GM19239 (cell line): Measurements from ENCODE around the gene PSMG3.

Experiments used
- DNase-seq: peaks from one replicate; pipeline ENCODE4 v3.0.0; 2011; ENCODE audit warnings: low spot score; ENCODE audit not compliant: insufficient read length
- FAIRE-seq: peaks from 2 replicates; lab custom pipeline; 2011; peaks lifted over from hg19 to GRCh38; lab: Jason Lieb, UNC

PSMG3 gene

GRCh38 chr7:1536743-1537534 lies 32.9 kb downstream of the PSMG3 start:
- FAIRE-seq (no peak), DNase-seq (no peak)

- FAIRE-seq, result no peak
- no peak for DNase-seq
These were observed 33.4 kb downstream of the PSMG3 start for GRCh38 chr7:1536455-1536742.

GRCh38 chr7:1535701-1536454 lies 34.0 kb downstream of the PSMG3 start:
- DNase-seq, result no peak
- FAIRE-seq, result no peak

GRCh38 chr7:1535100-1535458 lies 34.8 kb downstream of the PSMG3 start:
- DNase-seq (no peak), FAIRE-seq (no peak)

GRCh38 chr7:1534330-1535099 lies 35.3 kb downstream of the PSMG3 start:
- FAIRE-seq (no peak), DNase-seq (no peak)

- peak; percentile 75 for DNase-seq
- no peak for FAIRE-seq
These were observed 36.1 kb downstream of the PSMG3 start for GRCh38 chr7:1533547-1534329.

- no peak for DNase-seq
- no peak for FAIRE-seq
These were observed 36.6 kb downstream of the PSMG3 start for GRCh38 chr7:1533255-1533546.

- FAIRE-seq, result peak; percentile 61
- DNase-seq, result peak; percentile 69
These were observed 37.2 kb downstream of the PSMG3 start for GRCh38 chr7:1532456-1533254.

- FAIRE-seq, result no peak
- no peak for DNase-seq
These were observed 37.8 kb downstream of the PSMG3 start for GRCh38 chr7:1531979-1532455.

GRCh38 chr7:1531263-1531978 lies 38.4 kb downstream of the PSMG3 start:
- no peak for DNase-seq
- FAIRE-seq, result peak; percentile 60

GRCh38 chr7:1530946-1531262 lies 38.9 kb downstream of the PSMG3 start:
- DNase-seq (peak; percentile 68), FAIRE-seq (no peak)

- FAIRE-seq (no peak), DNase-seq (no peak)
These were observed 40.3 kb downstream of the PSMG3 start for GRCh38 chr7:1529383-1530116.

- FAIRE-seq (no peak), DNase-seq (no peak)
These were observed 43.5 kb downstream of the PSMG3 start for GRCh38 chr7:1526271-1526754.

- DNase-seq (no peak), FAIRE-seq (no peak)
These were observed 44.4 kb downstream of the PSMG3 start for GRCh38 chr7:1525409-1525808.

- DNase-seq (no peak), FAIRE-seq (no peak)
These were observed 46.0 kb downstream of the PSMG3 start for GRCh38 chr7:1523844-1524243.

- FAIRE-seq (no peak), DNase-seq (no peak)
These were observed 46.6 kb downstream of the PSMG3 start for GRCh38 chr7:1523208-1523607.

GRCh38 chr7:1521456-1521855 lies 48.4 kb downstream of the PSMG3 start:
- no peak for DNase-seq
- no peak for FAIRE-seq

GRCh38 chr7:1520539-1521234 lies 49.1 kb downstream of the PSMG3 start:
- DNase-seq, result no peak
- no peak for FAIRE-seq
